ENCODE measurements around the gene SH3GL2.

The SH3GL2 gene

GRCh38 chr9:17627641-17628040, 48.8 kb downstream of the SH3GL2 start:
- no peaks in the 10 kb centered on the region for H3K36me3 ChIP-seq (ENCODE audit: control insufficient read depth, insufficient read depth, low read length)
- DNase-seq (ENCODE audit: low read depth, low spot score), result no peak
- no peak overlapping the region for H3K4me3 ChIP-seq (ENCODE audit: low read length)
- WGBS (ENCODE audit: insufficient coverage, insufficient read length), result no CpG with 5 or more reads among the region's 3 CpGs
- H3K27me3 ChIP-seq (ENCODE audit: control insufficient read depth, insufficient read depth, low read length), result no peaks in the 10 kb centered on the region
- peaks cover 2% of the 10 kb centered on the region; the same call in 1 of the 2 replicates for H3K4me1 ChIP-seq (ENCODE audit: control insufficient read depth, insufficient read depth, low read length)
- no peak overlapping the region for H3K27ac ChIP-seq (ENCODE audit: low read length)
- H3K9me3 ChIP-seq (ENCODE audit: control insufficient read depth, insufficient read depth, low read length), result no peaks in the 10 kb centered on the region

- Histone ChIP-seq H3K36me3 (ENCODE audit: control insufficient read depth, insufficient read depth, low read length) (no peaks in the 10 kb centered on the region), H3K27me3 (ENCODE audit: control insufficient read depth, insufficient read depth, low read length) (no peaks in the 10 kb centered on the region), H3K4me3 (ENCODE audit: low read length) (no peak overlapping the region), H3K4me1 (ENCODE audit: control insufficient read depth, insufficient read depth, low read length) (peaks cover 2% of the 10 kb centered on the region; the same call in 1 of the 2 replicates), H3K9me3 (ENCODE audit: control insufficient read depth, insufficient read depth, low read length) (no peaks in the 10 kb centered on the region), H3K27ac (ENCODE audit: low read length) (no peak overlapping the region)
- WGBS (ENCODE audit: insufficient coverage, insufficient read length), result no CpG with 5 or more reads among the region's 2 CpGs
- DNase-seq (ENCODE audit: low read depth, low spot score), result no peak
Measured at GRCh38 chr9:17628624-17629023, 49.8 kb downstream of the SH3GL2 start.

GRCh38 chr9:17630531-17630949, 51.7 kb downstream of the SH3GL2 start:
- H3K27ac ChIP-seq (ENCODE audit: low read length), result no peak overlapping the region

GRCh38 chr9:17631396-17631795, 52.5 kb downstream of the SH3GL2 start:
- no peak overlapping the region for H3K27ac ChIP-seq (ENCODE audit: low read length)

More at GRCh38 chr9:17630531-17630949, 51.7 kb downstream of the SH3GL2 start:
- Histone ChIP-seq H3K36me3 (ENCODE audit: control insufficient read depth, insufficient read depth, low read length) (no peaks in the 10 kb centered on the region), H3K9me3 (ENCODE audit: control insufficient read depth, insufficient read depth, low read length) (no peaks in the 10 kb centered on the region), H3K27me3 (ENCODE audit: control insufficient read depth, insufficient read depth, low read length) (no peaks in the 10 kb centered on the region), H3K4me3 (ENCODE audit: low read length) (no peak overlapping the region), H3K4me1 (ENCODE audit: control insufficient read depth, insufficient read depth, low read length) (peaks cover 2% of the 10 kb centered on the region; the same call in 1 of the 2 replicates)
- WGBS (ENCODE audit: insufficient coverage, insufficient read length), result no CpG with 5 or more reads among the region's 2 CpGs
- DNase-seq (ENCODE audit: low read depth, low spot score), result no peak

GRCh38 chr9:17632994-17633393, 54.1 kb downstream of the SH3GL2 start:
- Histone ChIP-seq H3K36me3 (ENCODE audit: control insufficient read depth, insufficient read depth, low read length) (no peaks in the 10 kb centered on the region), H3K4me1 (ENCODE audit: control insufficient read depth, insufficient read depth, low read length) (peaks cover 2% of the 10 kb centered on the region; the same call in 1 of the 2 replicates), H3K9me3 (ENCODE audit: control insufficient read depth, insufficient read depth, low read length) (no peaks in the 10 kb centered on the region), H3K4me3 (ENCODE audit: low read length) (no peak overlapping the region), H3K27me3 (ENCODE audit: control insufficient read depth, insufficient read depth, low read length) (no peaks in the 10 kb centered on the region), H3K27ac (ENCODE audit: low read length) (no peak overlapping the region)
- DNase-seq (ENCODE audit: low read depth, low spot score), result no peak
- no CpG with 5 or more reads among the region's 2 CpGs for WGBS (ENCODE audit: insufficient coverage, insufficient read length)

More at GRCh38 chr9:17631396-17631795, 52.5 kb downstream of the SH3GL2 start:
- H3K4me3 ChIP-seq (ENCODE audit: low read length), result no peak overlapping the region
- H3K27me3 ChIP-seq (ENCODE audit: control insufficient read depth, insufficient read depth, low read length), result no peaks in the 10 kb centered on the region
- DNase-seq (ENCODE audit: low read depth, low spot score), result no peak
- H3K9me3 ChIP-seq (ENCODE audit: control insufficient read depth, insufficient read depth, low read length), result no peaks in the 10 kb centered on the region
- no peaks in the 10 kb centered on the region for H3K36me3 ChIP-seq (ENCODE audit: control insufficient read depth, insufficient read depth, low read length)
- peaks cover 2% of the 10 kb centered on the region; the same call in 1 of the 2 replicates for H3K4me1 ChIP-seq (ENCODE audit: control insufficient read depth, insufficient read depth, low read length)

GRCh38 chr9:17635115-17635890, 56.4 kb downstream of the SH3GL2 start:
- Histone ChIP-seq H3K27ac (ENCODE audit: low read length) (no peak overlapping the region), H3K27me3 (ENCODE audit: control insufficient read depth, insufficient read depth, low read length) (no peaks in the 10 kb centered on the region), H3K4me3 (ENCODE audit: low read length) (no peak overlapping the region), H3K36me3 (ENCODE audit: control insufficient read depth, insufficient read depth, low read length) (no peaks in the 10 kb centered on the region), H3K4me1 (ENCODE audit: control insufficient read depth, insufficient read depth, low read length) (peaks cover 2% of the 10 kb centered on the region; the same call in 1 of the 2 replicates), H3K9me3 (ENCODE audit: control insufficient read depth, insufficient read depth, low read length) (no peaks in the 10 kb centered on the region)
- WGBS (ENCODE audit: insufficient coverage, insufficient read length), result no CpG with 5 or more reads among the region's 2 CpGs
- no peak for DNase-seq (ENCODE audit: low read depth, low spot score)

- Histone ChIP-seq H3K9me3 (ENCODE audit: control insufficient read depth, insufficient read depth, low read length) (no peaks in the 10 kb centered on the region), H3K27ac (ENCODE audit: low read length) (no peak overlapping the region), H3K27me3 (ENCODE audit: control insufficient read depth, insufficient read depth, low read length) (no peaks in the 10 kb centered on the region), H3K36me3 (ENCODE audit: control insufficient read depth, insufficient read depth, low read length) (no peaks in the 10 kb centered on the region), H3K4me3 (ENCODE audit: low read length) (no peak overlapping the region), H3K4me1 (ENCODE audit: control insufficient read depth, insufficient read depth, low read length) (no peaks in the 10 kb centered on the region)
- WGBS (ENCODE audit: insufficient coverage, insufficient read length), result no CpG with 5 or more reads among the region's 2 CpGs
- DNase-seq (ENCODE audit: low read depth, low spot score), result no peak
Measured at GRCh38 chr9:17636349-17636748, 57.5 kb downstream of the SH3GL2 start.

GRCh38 chr9:17636821-17637220, 58.0 kb downstream of the SH3GL2 start:
- no peaks in the 10 kb centered on the region for H3K4me1 ChIP-seq (ENCODE audit: control insufficient read depth, insufficient read depth, low read length)
- no peaks in the 10 kb centered on the region for H3K27me3 ChIP-seq (ENCODE audit: control insufficient read depth, insufficient read depth, low read length)
- H3K27ac ChIP-seq (ENCODE audit: low read length), result no peak overlapping the region
- no peaks in the 10 kb centered on the region for H3K9me3 ChIP-seq (ENCODE audit: control insufficient read depth, insufficient read depth, low read length)
- no peak overlapping the region for H3K4me3 ChIP-seq (ENCODE audit: low read length)
- WGBS (ENCODE audit: insufficient coverage, insufficient read length), result no CpG with 5 or more reads among the region's 1 CpG
- H3K36me3 ChIP-seq (ENCODE audit: control insufficient read depth, insufficient read depth, low read length), result no peaks in the 10 kb centered on the region
- DNase-seq (ENCODE audit: low read depth, low spot score), result no peak

- DNase-seq (ENCODE audit: low read depth, low spot score), result no peak
- no peak overlapping the region for H3K27ac ChIP-seq (ENCODE audit: low read length)
- no peaks in the 10 kb centered on the region for H3K4me1 ChIP-seq (ENCODE audit: control insufficient read depth, insufficient read depth, low read length)
- H3K4me3 ChIP-seq (ENCODE audit: low read length), result no peak overlapping the region
- no peaks in the 10 kb centered on the region for H3K36me3 ChIP-seq (ENCODE audit: control insufficient read depth, insufficient read depth, low read length)
- WGBS (ENCODE audit: insufficient coverage, insufficient read length), result no CpG with 5 or more reads among the region's 3 CpGs
- no peaks in the 10 kb centered on the region for H3K27me3 ChIP-seq (ENCODE audit: control insufficient read depth, insufficient read depth, low read length)
- H3K9me3 ChIP-seq (ENCODE audit: control insufficient read depth, insufficient read depth, low read length), result no peaks in the 10 kb centered on the region
Measured at GRCh38 chr9:17637229-17637628, 58.4 kb downstream of the SH3GL2 start.

- Histone ChIP-seq H3K27ac (ENCODE audit: low read length) (no peak overlapping the region), H3K27me3 (ENCODE audit: control insufficient read depth, insufficient read depth, low read length) (no peaks in the 10 kb centered on the region), H3K4me3 (ENCODE audit: low read length) (no peak overlapping the region), H3K36me3 (ENCODE audit: control insufficient read depth, insufficient read depth, low read length) (no peaks in the 10 kb centered on the region), H3K4me1 (ENCODE audit: control insufficient read depth, insufficient read depth, low read length) (no peaks in the 10 kb centered on the region), H3K9me3 (ENCODE audit: control insufficient read depth, insufficient read depth, low read length) (no peaks in the 10 kb centered on the region)
- DNase-seq (ENCODE audit: low read depth, low spot score), result no peak
Measured at GRCh38 chr9:17648516-17648915, 69.7 kb downstream of the SH3GL2 start.

GRCh38 chr9:17651725-17652124, 72.9 kb downstream of the SH3GL2 start:
- Histone ChIP-seq H3K27me3 (ENCODE audit: control insufficient read depth, insufficient read depth, low read length) (no peaks in the 10 kb centered on the region), H3K27ac (ENCODE audit: low read length) (no peak overlapping the region), H3K36me3 (ENCODE audit: control insufficient read depth, insufficient read depth, low read length) (no peaks in the 10 kb centered on the region), H3K4me3 (ENCODE audit: low read length) (no peak overlapping the region), H3K4me1 (ENCODE audit: control insufficient read depth, insufficient read depth, low read length) (no peaks in the 10 kb centered on the region), H3K9me3 (ENCODE audit: control insufficient read depth, insufficient read depth, low read length) (no peaks in the 10 kb centered on the region)
- WGBS (ENCODE audit: insufficient coverage, insufficient read length), result no CpG with 5 or more reads among the region's 1 CpG
- no peak for DNase-seq (ENCODE audit: low read depth, low spot score)
